Activated CD4-positive, alpha-beta T cell treated with anti-CD3 and anti-CD28 coated beads for 48 hours (primary cell): ENCODE results near the gene ENPP1.

ENCODE experiments used
- DNase-seq: peaks from one replicate; pipeline ENCODE4 v3.0.0-alpha.2; 2020

ENPP1 gene

DNA sequence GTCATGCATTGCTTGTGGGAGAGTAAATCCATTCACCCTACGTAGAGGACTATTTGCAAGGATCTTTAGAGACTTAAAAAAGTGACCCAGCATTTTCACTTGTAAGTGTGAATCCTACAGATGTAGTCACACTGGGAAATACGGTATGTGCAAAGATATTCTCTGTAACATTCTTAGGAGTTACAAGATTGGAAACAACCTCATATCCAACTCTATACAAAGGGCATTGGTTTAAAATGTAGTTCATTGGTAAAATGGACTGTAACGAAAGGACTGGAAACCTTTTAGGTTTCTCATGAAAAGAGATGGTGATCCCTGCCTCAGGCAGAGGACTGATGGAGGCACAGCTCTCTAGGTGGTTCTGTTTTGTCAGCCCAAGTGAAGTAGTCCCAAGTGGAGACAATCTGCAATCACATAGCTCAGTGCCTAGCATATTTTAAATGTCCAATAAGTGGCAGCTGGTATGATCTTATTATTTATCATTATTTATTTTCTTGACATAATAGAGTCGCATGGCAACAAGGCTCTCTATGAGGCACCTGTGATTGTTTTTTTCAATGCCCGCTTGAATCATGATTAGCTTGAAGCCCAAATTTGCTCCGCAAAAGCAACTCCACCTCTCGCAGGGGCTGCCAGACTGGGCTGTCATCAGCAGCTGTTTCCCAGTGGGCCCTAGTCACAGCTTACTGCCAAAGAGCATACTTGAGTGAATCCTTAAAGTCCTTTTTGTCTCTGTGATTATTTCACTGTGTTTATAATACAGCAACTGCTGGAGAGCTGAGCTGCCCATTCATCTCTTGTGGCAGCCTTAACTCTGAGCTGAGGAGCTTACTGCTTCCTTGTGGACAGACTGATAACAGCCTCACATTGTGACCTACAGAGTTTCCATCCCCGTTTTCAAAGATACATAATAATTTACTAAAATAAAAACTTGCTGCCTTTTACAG lies 19.8 kb upstream of the ENPP1 start:
- no peak for DNase-seq

DNA sequence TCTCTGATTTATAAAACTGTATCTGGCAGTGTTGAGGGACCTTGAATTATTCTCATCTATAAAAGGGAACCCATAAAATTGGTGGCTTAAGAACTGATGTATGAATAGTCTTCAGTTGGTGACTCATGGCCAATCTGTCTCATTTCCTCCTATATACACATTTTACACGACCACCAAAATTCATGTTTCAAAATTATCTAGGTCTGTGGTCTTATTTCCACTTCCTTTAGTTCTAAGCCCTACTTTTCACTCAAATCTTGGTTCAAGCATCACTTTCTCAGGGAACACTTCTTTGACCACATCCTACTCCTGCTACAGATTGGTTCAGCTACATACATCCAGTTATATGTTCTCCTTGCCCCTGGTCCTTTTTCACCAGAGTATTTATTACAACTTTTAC lies 18.6 kb upstream of the ENPP1 start:
- DNase-seq, result no peak

DNA sequence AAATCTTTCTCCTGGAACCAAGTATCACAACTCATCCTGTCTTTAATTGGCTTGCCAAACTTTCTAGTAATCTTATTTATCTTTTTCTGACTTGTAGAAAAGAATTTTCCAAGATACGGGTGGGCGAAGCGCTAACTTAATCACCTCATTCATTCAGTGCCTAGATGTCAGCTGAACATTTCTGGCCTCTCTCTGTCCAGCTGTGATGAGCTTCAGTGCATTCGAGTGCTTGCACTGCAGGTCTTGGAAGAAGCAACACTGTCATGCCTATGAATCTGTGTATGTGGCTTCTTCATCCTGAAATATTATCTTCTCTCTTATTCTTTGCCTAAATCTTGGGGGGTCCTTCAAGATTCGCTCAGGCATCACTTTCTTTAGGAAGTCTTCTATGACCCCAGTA lies 16.3 kb upstream of the ENPP1 start:
- no peak for DNase-seq

DNA sequence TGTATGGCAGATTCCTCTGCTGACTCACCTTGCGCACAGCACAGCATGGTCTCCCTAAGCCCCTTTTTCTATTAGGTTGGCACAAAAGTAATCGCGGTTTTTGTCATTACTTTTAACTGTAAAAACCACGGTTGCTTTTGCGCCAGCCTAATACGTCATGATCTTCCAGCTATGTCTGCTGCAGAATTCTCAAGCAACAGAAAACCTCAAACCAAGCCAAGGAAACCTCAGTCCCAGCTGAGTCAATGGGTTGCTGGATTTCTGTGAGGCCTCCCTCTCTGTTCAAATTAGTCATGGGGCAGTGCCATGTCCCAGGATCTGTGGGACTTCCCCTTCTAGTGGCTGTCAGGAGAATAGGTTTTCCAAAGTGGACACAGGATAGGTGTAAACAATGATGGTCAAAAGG lies 15.7 kb upstream of the ENPP1 start:
- DNase-seq, result peak; percentile 6

- DNase-seq, result no peak
Measured at GRCh38 chr6:131795366-131795765, 12.5 kb upstream of the ENPP1 start.

DNA sequence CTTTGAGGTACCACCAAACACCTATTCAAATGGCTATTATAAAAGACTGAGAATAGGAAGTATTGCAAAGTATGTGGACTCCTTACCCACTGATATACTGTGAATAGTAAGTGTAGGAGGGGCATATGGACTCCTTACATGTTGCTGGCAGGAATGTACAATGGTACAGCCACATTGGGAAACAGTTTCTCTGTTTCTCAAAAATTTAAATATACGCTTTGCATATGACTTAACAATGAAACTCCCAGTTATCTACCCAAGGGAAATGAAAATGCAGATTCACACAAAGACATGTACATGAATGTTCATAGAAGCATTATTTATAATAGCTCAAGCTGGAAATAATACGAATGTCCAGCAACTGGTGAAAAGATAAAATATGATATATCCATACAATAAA lies 5.5 kb upstream of the ENPP1 start:
- no peak for DNase-seq

- no peak for DNase-seq
Measured at GRCh38 chr6:131803007-131803769, 4.6 kb upstream of the ENPP1 start.

DNA sequence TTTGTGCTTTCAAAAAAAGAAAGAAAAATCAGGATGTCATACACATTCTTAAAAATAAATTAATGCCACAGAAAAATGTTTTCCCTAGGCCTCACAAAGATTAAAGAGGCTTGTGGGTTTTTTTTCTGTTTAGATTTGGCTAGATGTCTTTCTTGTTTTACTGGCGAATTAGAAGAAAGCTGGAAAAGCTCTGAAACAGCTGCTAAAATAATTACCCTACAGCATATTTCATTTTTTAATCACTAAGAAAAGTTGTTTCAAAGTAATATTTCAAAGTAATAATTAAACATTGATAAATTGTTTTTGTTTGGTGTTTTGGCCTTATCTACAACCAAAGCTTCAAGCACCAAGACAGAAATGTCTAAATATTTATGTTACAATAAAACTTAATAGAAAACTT lies 3.7 kb upstream of the ENPP1 start:
- DNase-seq, result no peak

DNA sequence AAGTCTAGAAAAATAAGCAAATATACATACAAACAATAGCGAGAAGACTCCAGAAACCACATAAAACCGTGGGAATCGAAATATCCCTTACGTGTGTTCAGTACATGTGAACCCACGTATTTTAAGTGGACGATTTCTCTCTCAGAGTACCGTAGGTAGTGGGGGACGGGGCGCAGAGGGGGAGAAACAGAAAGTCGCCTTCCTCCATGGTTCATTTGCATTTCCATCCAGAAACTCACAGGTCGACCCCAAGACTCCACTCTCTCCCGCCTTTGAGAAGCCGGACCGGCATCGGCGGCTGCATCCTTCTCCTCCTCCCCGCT lies 538 bp upstream of the ENPP1 start:
- no peak for DNase-seq

- DNase-seq, result no peak
Measured at GRCh38 chr6:131808460-131809269, 845 bp downstream of the ENPP1 start.

- DNase-seq, result no peak
Measured at GRCh38 chr6:131811500-131811899, 3.7 kb downstream of the ENPP1 start.

GRCh38 chr6:131813991-131814390 lies 6.2 kb downstream of the ENPP1 start:
- DNase-seq, result no peak

GRCh38 chr6:131816869-131817268 lies 9.0 kb downstream of the ENPP1 start:
- DNase-seq, result no peak

GRCh38 chr6:131819572-131820124 lies 11.8 kb downstream of the ENPP1 start:
- DNase-seq, result no peak

DNA sequence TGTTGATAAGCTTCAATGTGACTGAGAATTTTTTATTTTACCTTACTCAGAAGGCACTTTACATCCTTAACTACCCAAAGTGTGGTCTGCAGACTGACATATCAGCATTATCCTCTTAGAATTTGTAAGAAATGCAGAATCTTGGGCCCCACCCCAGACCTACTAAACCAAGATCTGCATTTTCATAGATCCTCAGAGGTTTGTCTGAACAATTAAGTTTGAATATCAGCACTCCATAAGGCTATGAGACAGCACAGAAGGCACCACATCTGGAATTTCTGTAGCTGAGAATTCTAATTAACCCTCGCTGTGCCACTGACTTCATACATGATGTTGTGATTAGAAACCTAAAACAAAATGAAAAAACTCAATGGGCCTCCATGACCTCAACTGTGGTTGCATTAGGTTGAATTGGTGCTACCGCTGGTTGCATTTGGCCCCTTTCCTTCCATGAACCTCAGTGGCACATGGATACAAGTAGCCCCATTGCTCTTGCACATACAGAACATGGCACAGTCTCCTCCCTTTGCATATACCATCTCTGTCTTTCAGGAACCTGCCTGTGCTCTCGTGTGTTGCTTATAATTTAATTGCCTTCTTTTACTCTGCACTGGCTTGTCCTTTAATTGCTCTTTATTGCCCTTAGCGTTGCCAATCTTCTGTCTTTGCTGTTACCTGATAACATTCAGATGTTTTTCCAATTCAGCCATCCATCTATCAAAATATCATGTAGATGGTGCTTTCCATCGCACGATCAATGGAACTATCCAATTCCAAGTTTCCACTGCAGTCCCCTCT lies 13.4 kb downstream of the ENPP1 start:
- DNase-seq, result no peak

GRCh38 chr6:131822119-131822518 lies 14.3 kb downstream of the ENPP1 start:
- DNase-seq, result no peak

GRCh38 chr6:131823276-131823902 lies 15.6 kb downstream of the ENPP1 start:
- no peak for DNase-seq

DNA sequence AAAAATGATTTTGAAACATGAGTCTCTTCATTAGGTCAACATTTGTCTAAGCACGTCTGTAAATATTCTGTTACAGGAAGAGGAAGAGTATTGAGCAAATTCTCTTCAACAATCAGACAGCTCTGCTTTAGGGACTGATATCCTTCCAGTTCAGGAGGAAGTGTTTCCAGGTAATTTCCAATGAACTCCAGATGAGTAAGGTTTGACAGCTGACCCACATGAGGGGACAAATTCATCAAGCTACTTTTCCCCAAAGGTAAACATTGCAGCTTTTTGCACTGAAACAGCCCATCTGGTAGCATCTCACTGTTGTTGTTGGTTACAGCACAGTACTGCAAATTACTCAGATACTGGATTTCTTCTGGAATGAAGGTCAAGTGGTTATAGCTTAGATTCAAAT lies 18.1 kb downstream of the ENPP1 start:
- DNase-seq, result no peak

- DNase-seq, result no peak
Measured at GRCh38 chr6:131828080-131828479, 20.3 kb downstream of the ENPP1 start.

GRCh38 chr6:131828951-131829350 lies 21.1 kb downstream of the ENPP1 start:
- DNase-seq, result no peak

DNA sequence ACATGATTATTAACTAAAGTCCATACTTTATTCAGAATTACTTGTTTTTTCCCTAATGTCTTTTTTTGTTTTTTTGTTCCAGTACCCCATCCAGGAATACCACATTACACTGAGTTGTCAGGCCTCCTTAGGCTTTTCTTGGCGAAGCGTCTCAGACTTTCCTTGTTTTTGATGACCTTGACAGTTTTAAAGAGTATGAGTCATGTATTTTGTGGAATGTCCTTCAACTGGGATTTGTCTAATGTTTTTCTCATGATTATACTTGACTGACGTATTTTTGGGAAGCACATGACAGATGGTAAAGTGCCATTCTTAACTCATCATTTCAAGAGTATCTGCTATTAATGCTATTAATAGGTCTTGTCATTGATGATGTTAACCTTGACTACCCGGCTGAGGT lies 23.6 kb downstream of the ENPP1 start:
- no peak for DNase-seq

DNA sequence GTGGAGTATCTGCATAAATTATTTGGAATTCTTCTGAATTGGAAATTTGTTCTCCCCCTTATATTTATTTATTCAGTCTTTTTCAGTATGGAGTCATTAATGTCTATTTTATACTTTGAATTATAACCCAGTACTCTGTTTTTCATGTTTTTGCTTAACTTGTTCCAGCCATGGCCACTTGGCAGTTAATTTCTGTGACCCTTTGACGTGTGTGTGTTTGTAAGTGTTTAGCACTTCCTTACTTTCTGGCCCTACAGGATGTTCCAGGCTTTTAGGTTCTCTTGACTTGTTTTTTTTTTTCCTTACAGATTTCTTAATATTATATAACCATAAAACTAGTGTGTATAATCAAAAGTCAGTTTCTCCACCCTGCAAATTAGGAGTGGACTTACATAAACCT lies 24.1 kb downstream of the ENPP1 start:
- DNase-seq, result no peak
